Osteocyte (in vitro differentiated cells): ENCODE results near the gene TEDC2. TPM values are rescaled to one million over a fixed set of nuclear protein-coding genes. Genes with fewer than 3 reads are reported as not detected.

ENCODE experiments used
- DNase-seq: peaks from one replicate; pipeline ENCODE4 v3.0.0; 2021; ENCODE audit warnings: mixed read lengths; ENCODE audit not compliant: unreplicated experiment; ENCODE audit errors: extremely low spot score
- H3K27ac Mint-ChIP-seq: one replicate; pipeline ENCODE4 v1.8.0; 2021; ENCODE audit warnings: mild to moderate bottlenecking, mixed read lengths; ENCODE audit not compliant: unreplicated experiment
- H3K27me3 Mint-ChIP-seq: one replicate; pipeline ENCODE4 v1.8.0; 2021; ENCODE audit warnings: mixed read lengths; ENCODE audit not compliant: unreplicated experiment
- H3K36me3 Mint-ChIP-seq: one replicate; pipeline ENCODE4 v1.8.0; 2021; ENCODE audit warnings: mixed read lengths; ENCODE audit not compliant: unreplicated experiment
- H3K4me1 Mint-ChIP-seq: one replicate; pipeline ENCODE4 v1.8.0; 2021; ENCODE audit warnings: mixed read lengths; ENCODE audit not compliant: unreplicated experiment
- H3K4me3 Mint-ChIP-seq: one replicate; pipeline ENCODE4 v1.8.0; 2021; ENCODE audit warnings: mild to moderate bottlenecking, moderate library complexity, mixed read lengths; ENCODE audit not compliant: unreplicated experiment
- H3K9me3 Mint-ChIP-seq: one replicate; pipeline ENCODE4 v1.8.0; 2021; ENCODE audit warnings: mixed read lengths; ENCODE audit not compliant: unreplicated experiment
- total RNA-seq: library from RNA; stranded (reverse); gene quantifications from 2 replicates; pipeline ENCODE4 v1.2.1, GENCODE V29; 2021
- TF ChIP-seq, protein P1 (sequence below): fragments of 200-600 bp; sonication (generic); IDR thresholded peaks from 2 replicates; pipeline ENCODE4 v1.5.0; 2021; ENCODE audit warnings: antibody characterized with exemption, mild to moderate bottlenecking, moderate library complexity

The TEDC2 gene
- total RNA-seq, 1 donor from 2014 or later: 4.4 TPM

DNA sequence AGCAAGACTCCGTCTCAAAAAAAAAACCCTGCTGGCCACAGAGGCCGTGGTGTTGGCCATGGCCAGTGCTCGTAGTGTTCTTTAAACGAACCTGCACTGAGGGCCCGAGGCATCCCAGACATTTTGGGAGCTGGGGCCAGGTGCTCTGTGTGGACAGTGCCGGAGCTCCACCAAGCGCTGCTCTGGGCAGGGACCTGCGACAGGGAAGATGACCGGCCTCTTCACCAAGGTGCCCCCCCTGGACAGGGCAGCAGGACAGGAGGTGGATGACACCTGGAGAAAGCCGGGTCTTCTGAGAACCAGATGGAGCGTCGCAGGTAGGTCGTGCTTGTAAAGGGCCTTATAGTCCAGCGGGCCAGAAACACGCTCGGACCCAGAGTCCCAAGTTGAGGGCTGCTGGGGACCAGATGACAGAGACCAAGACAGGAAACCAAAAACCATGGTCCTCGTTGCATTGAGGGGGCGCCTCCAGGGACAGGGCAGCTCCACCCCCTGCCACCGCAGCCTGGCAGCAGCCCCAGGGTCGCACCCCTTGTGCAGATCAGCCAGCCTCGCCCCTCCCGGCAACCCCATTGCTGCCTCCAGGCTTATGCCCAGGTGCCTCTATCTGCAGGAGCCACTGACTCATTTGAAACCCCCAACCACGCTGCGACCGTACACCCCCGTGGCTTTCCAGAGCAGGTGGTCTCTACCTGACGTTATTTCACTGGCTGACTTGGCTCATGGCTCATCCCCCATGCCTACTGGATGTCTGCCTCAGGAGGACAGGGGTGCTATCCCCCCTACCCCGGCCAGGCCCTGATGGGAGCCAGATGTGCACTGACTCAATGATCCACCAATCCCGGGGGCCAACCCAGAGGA lies 7.0 kb downstream of the TEDC2 start:
- H3K4me3 Mint-ChIP-seq: peak overlapping the region; percentile 22
- H3K4me1 Mint-ChIP-seq: peaks cover 26% of the 10 kb centered on the region
- H3K27ac Mint-ChIP-seq: no peak overlapping the region
- no peaks in the 10 kb centered on the region for H3K36me3 Mint-ChIP-seq
- no peaks in the 10 kb centered on the region for H3K9me3 Mint-ChIP-seq
- H3K27me3 Mint-ChIP-seq: no peaks in the 10 kb centered on the region
- TF ChIP-seq, protein P1, sequence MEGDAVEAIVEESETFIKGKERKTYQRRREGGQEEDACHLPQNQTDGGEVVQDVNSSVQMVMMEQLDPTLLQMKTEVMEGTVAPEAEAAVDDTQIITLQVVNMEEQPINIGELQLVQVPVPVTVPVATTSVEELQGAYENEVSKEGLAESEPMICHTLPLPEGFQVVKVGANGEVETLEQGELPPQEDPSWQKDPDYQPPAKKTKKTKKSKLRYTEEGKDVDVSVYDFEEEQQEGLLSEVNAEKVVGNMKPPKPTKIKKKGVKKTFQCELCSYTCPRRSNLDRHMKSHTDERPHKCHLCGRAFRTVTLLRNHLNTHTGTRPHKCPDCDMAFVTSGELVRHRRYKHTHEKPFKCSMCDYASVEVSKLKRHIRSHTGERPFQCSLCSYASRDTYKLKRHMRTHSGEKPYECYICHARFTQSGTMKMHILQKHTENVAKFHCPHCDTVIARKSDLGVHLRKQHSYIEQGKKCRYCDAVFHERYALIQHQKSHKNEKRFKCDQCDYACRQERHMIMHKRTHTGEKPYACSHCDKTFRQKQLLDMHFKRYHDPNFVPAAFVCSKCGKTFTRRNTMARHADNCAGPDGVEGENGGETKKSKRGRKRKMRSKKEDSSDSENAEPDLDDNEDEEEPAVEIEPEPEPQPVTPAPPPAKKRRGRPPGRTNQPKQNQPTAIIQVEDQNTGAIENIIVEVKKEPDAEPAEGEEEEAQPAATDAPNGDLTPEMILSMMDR: no peak
- no peak for DNase-seq

DNA sequence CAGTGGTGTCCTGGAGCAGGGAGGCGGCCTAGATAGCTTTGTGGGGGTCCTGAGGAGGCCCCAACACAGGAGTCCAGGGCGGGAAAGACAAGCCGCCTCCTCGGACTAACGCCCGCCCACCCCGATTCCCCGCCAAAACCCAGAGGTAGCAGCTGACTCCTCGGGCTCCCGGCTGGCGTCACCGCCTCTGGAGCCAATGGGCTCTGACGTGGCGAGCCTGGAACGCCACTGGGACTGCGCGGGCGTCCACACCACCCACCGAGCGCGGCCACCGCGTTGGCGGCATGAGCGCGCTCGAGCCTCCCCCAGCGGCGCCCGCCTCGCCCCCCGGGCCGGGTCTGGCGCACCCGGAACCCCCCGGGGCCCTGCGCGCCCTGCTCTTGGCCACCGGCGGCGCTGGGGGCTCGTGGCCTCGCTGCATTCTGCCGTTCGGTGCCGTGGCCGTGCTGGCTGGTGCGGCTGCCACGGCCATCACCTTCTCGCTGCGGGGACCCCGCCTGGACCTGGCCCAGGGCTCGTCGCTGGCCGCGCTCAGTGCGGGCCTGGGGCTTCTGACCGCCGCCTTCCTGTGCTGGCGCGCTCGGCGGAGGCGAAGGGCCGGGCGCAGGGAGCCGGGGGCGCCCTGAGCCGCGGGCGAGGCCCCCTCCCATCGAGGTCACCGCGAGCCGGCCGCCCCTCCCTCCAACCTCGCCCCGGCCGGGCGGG lies 7.8 kb downstream of the TEDC2 start:
- Mint-ChIP-seq H3K9me3 (no peaks in the 10 kb centered on the region), H3K36me3 (no peaks in the 10 kb centered on the region), H3K4me1 (peaks cover 28% of the 10 kb centered on the region), H3K27me3 (no peaks in the 10 kb centered on the region), H3K4me3 (peak overlapping the region; percentile 70), H3K27ac (no peak overlapping the region)
- TF ChIP-seq, protein P1: peak; percentile 29
- no peak for DNase-seq

DNA sequence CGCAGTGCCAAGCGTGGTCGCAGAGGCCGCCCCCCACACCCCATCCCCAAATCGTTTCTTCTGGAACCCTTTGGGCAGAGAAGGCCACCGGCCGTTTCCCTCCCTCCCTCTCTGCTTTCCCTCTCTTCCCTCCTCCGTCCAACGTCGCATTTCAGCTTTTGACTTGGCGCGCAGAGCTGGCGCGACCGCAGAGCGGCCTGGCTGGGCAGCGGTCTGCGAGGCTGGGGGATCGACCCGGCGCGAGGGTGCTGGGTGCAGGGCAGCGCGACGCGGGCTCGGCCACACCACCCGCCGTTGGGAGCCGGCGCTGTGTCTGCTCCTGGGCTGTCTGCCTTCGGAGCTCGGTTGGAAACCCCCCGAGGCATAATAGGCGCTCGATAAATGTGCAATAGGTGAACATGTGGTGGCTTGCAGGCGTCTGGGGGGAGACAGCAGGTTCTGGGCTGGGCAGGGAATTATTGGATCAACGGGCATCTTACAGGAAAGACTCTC lies 8.4 kb downstream of the TEDC2 start:
- no peak overlapping the region for H3K27ac Mint-ChIP-seq

GRCh38 chr16:2468725-2469398 lies 9.0 kb downstream of the TEDC2 start:
- no peaks in the 10 kb centered on the region for H3K9me3 Mint-ChIP-seq
- peaks cover 34% of the 10 kb centered on the region for H3K4me1 Mint-ChIP-seq
- no peaks in the 10 kb centered on the region for H3K36me3 Mint-ChIP-seq
- DNase-seq: no peak
- TF ChIP-seq, protein P1: no peak
- H3K27me3 Mint-ChIP-seq: no peaks in the 10 kb centered on the region
- no peak overlapping the region for H3K27ac Mint-ChIP-seq
- H3K4me3 Mint-ChIP-seq: peak overlapping the region; percentile 70

More for the DNA sequence above, 8.4 kb downstream of the TEDC2 start:
- Mint-ChIP-seq H3K27me3 (no peaks in the 10 kb centered on the region), H3K4me1 (peaks cover 32% of the 10 kb centered on the region), H3K36me3 (no peaks in the 10 kb centered on the region), H3K4me3 (peak overlapping the region; percentile 70), H3K9me3 (no peaks in the 10 kb centered on the region)
- DNase-seq: no peak
- TF ChIP-seq, protein P1: no peak
